ENCODE data around the gene RPL37. TPM values are rescaled to one million over a fixed set of nuclear protein-coding genes. Genes with fewer than 3 reads are reported as not detected.

The RPL37 gene
- total RNA-seq, 4 donors from 2014 or later: 117 to 365 (median 159) TPM

- no peak overlapping the region for H3K27ac ChIP-seq
- DNase-seq (ENCODE audit: low spot score in 2 of 2): no peak
- no peaks in the 10 kb centered on the region for H3K9me3 ChIP-seq
- H3K36me3 ChIP-seq: peaks cover 0 to 12% (median 0%) of the 10 kb centered on the region in 3 donors
- no peaks in the 10 kb centered on the region for H3K27me3 ChIP-seq
- TF ChIP-seq CTCF (IDR thresholded peaks at IDR 0.05): no peak
- no peak for TF ChIP-seq POLR2A (IDR thresholded peaks at IDR 0.05)
- no peak for TF ChIP-seq EP300 (IDR thresholded peaks at IDR 0.05)
- no peak overlapping the region for H3K4me3 ChIP-seq
- WGBS, 2 donors: 91 to 92% methylated on average over 6 of the region's 6 CpGs
- H3K4me1 ChIP-seq: peaks cover 0 to 33% (median 15%) of the 10 kb centered on the region in 4 donors
Observed at GRCh38 chr5:40838086-40838485, 3.1 kb upstream of the RPL37 start.

- Histone ChIP-seq H3K9me3 (no peaks in the 10 kb centered on the region), H3K27me3 (no peaks in the 10 kb centered on the region), H3K36me3 (peaks cover 0 to 47% (median 18%) of the 10 kb centered on the region in 3 donors), H3K4me3 (peak overlapping the region; percentile 51 to 79 (median 56)), H3K4me1 (peaks cover 0 to 32% (median 13%) of the 10 kb centered on the region in 4 donors), H3K27ac (peak overlapping the region; percentile 84 to 99 (median 96))
- WGBS, 2 donors: 1% methylated on average over 21 of the region's 21 CpGs
- TF ChIP-seq POLR2A (IDR thresholded peaks at IDR 0.05) (no peak), EP300 (IDR thresholded peaks at IDR 0.05) (no peak), CTCF (IDR thresholded peaks at IDR 0.05) (no peak)
- DNase-seq (ENCODE audit: low spot score in 2 of 2): peak in 1 of 2 donors; percentile 9
Observed at GRCh38 chr5:40834391-40834848, 602 bp downstream of the RPL37 start.

- Histone ChIP-seq H3K4me1 (peaks cover 0 to 32% (median 13%) of the 10 kb centered on the region in 4 donors), H3K36me3 (peaks cover 0 to 54% (median 22%) of the 10 kb centered on the region in 3 donors), H3K9me3 (no peaks in the 10 kb centered on the region), H3K27ac (peak overlapping the region in 3 of 4 donors; percentile 95 to 99 (median 98)), H3K27me3 (no peaks in the 10 kb centered on the region), H3K4me3 (peak overlapping the region; percentile 51 to 79 (median 56))
- TF ChIP-seq EP300 (IDR thresholded peaks at IDR 0.05) (no peak), POLR2A (IDR thresholded peaks at IDR 0.05) (no peak), CTCF (IDR thresholded peaks at IDR 0.05) (no peak)
- DNase-seq (ENCODE audit: low spot score in 2 of 2): no peak
- 63 to 67% methylated on average over 13 of the region's 13 CpGs for WGBS, 2 donors
Observed at GRCh38 chr5:40833712-40834229, 1.3 kb downstream of the RPL37 start.

GRCh38 chr5:40832345-40832744 lies 2.7 kb downstream of the RPL37 start:
- Histone ChIP-seq H3K27ac (no peak overlapping the region), H3K9me3 (no peaks in the 10 kb centered on the region), H3K4me3 (no peak overlapping the region), H3K27me3 (no peaks in the 10 kb centered on the region), H3K36me3 (peaks cover 0 to 68% (median 22%) of the 10 kb centered on the region in 3 donors), H3K4me1 (peaks cover 0 to 32% (median 13%) of the 10 kb centered on the region in 4 donors)
- WGBS, 2 donors: 83 to 86% methylated on average over 4 of the region's 4 CpGs
- DNase-seq (ENCODE audit: low spot score in 2 of 2): no peak
- TF ChIP-seq EP300 (IDR thresholded peaks at IDR 0.05): no peak
- no peak for TF ChIP-seq CTCF (IDR thresholded peaks at IDR 0.05)
- no peak for TF ChIP-seq POLR2A (IDR thresholded peaks at IDR 0.05)

- Histone ChIP-seq H3K36me3 (peaks cover 0 to 76% (median 22%) of the 10 kb centered on the region in 3 donors), H3K9me3 (no peaks in the 10 kb centered on the region), H3K27ac (no peak overlapping the region), H3K27me3 (no peaks in the 10 kb centered on the region), H3K4me1 (peaks cover 0 to 32% (median 13%) of the 10 kb centered on the region in 4 donors), H3K4me3 (no peak overlapping the region)
- TF ChIP-seq POLR2A (IDR thresholded peaks at IDR 0.05) (no peak), EP300 (IDR thresholded peaks at IDR 0.05) (no peak), CTCF (IDR thresholded peaks at IDR 0.05) (no peak)
- DNase-seq (ENCODE audit: low spot score in 2 of 2): no peak
- WGBS, 2 donors: 70 to 83% methylated on average over 4 of the region's 4 CpGs
Observed at GRCh38 chr5:40831346-40832210, 3.4 kb downstream of the RPL37 start.

All from tibial nerve (tissue), 4 donors.